NCI-H1417 (cell line): Measurements from ENCODE around the gene TFF2.
A peak's percentile ranks its signal among the peaks of the same experiment; 100 is the strongest.

Experiments used
- DNase-seq, 3 experiments: peaks; one replicate each; lab custom pipeline; 2025; lab: John Stamatoyannopoulos, UW

TFF2 gene

DNA sequence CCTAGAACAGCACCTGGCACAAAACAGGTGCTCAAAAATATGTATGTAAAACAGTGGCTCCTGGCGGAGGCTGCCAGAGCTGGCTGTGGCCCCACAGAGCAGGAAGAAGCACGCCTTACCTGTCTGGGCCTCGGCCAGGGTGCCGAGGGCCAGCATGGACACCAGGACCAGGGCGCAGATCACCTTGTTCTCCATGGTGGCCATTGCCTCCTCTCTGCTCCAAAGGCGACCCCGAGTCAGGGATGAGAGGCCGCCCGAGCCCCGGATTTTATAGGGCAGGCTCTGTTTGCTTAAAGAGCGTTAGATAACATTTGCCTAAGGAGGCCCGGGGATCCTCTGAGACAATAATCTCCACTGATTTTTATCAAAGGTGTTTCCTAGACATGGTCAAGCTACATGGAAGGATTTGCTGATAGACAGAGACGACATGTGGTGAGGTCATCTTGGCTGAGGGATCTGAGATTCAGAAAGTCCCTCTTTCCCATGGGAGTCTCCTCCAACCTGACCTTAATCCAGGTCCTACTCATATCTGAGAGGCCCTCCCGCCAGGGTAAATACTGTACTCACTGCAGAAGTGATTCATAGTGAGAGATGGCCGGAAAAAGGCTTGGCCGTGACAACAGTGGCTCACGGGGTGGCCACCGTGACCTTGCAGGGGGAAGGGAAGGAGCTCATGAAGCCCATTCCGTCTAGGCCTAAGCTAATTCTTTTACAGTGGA lies 15.7 kb upstream of the TFF2 start, which contains the start of gene TFF1:
Gene TFF1, minus strand, starts transcription at position 244 of the 719 bp plus-strand sequence. Its CDS starts 40 bp downstream, at position 204.
- DNase-seq, result no peak

DNA sequence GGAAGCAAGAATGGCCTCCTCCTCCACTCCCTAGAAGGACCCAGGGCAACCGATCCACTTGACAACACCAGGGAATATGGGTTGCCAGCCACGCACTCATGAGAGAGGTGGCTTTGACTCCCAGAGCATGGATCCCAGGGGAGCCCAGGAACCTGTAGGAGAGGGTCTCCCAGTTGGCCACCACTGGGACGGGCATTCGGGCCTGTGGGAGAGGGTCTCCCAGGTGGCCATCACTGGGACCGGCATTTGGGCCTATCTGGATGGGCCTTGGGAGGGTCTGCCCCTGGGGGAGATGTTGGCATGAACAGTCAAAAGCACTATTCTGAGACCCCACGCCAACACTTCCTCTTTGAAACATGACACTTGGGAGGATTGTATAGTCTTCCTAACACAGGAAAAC lies 15.0 kb upstream of the TFF2 start:
- no peak for DNase-seq

GRCh38 chr21:42364304-42364865 lies 13.6 kb upstream of the TFF2 start:
- no peak for DNase-seq

DNA sequence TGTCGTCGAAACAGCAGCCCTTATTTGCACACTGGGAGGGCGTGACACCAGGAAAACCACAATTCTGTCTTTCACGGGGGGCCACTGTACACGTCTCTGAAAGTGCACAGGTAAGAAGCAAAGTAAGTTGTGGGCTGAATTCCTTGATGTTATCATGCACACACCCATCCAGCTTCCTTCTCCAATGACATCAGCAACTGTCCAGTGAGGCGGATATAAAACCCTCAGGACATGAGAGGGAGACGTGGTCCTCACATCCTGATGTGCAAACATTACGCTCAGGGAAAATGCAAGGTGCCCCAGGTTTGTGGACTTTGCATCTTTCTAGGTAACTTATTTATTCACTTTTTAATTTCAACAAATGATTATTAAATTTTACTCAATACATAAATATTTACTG lies 12.5 kb upstream of the TFF2 start:
- DNase-seq, result peak in 1 of 3 experiments; percentile 11

DNA sequence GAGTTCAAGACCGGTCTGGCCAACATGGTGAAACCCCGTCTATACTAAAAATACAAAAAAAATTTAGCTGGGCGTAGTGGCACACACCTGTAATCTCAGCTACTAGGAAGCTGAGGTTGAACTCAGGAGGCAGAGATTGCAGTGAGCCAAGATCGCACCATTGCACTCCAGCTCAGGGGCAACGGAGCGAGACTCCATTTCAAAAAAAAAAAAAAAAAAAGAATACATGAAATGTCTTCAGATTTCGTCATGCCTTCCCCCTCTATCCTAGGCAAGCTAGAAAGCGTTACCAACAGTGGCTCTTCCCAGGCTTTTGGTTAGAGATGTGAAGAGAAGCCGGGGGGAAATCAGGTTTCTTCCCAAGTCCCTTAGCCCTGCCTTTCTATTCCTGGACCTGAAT lies 11.9 kb upstream of the TFF2 start:
- DNase-seq, result no peak

DNA sequence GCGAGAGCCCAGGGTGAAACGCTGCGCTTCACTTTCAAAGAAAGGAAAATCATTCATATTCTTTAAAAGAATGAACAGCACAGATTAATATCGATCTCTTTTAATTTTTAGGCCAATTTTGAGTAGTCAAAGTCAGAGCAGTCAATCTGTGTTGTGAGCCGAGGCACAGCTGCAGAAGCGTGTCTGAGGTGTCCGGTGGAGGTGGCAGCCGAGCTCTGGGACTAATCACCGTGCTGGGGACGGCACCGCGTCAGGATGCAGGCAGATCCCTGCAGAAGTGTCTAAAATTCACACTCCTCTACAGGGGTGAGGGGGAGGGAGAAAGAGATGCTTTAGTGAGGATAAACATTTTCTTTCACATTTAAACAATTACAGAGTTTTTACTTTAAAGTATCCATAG lies 11.4 kb upstream of the TFF2 start:
- DNase-seq, result no peak

GRCh38 chr21:42361286-42361685 lies 10.5 kb upstream of the TFF2 start:
- peak in 1 of 3 experiments; percentile 10 for DNase-seq

DNA sequence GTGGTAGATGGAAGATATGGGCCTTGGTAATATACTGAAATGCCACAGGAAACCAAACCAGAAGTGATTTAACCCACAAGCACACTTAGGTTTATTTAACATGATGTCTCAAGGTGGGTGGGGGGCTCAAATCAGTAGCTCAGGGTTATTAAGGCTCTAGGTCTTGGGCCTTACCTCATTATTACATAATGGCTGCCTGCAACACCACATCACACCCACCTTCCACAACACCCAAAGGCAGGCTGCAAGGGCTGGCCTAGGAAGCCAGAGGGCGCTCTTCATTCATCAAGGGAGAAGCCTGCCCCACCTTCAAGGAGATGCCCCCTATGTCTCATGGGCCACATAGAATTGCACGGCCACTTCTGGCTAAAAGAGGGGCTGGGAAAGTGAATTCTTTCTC lies 9.5 kb upstream of the TFF2 start:
- no peak for DNase-seq

DNA sequence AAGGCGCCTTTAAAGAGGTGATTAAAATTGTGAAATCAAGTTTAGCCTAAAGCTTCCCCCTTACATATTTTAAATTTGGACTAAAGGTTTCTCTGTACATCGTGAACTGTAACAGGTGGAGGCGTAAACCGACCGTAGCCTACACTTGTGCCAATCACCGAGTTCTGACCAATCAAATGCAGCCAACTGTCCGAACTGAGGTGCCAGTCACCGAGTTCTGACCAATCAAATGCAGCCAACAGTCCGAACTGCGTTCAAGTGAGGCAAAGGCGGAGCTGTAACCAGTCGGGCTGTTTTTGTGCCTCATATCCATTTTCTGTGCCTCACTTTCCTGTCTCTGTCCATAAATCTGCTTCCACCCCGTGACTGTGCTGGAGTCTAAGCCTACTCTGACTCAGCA lies 8.1 kb upstream of the TFF2 start:
- no peak for DNase-seq

DNA sequence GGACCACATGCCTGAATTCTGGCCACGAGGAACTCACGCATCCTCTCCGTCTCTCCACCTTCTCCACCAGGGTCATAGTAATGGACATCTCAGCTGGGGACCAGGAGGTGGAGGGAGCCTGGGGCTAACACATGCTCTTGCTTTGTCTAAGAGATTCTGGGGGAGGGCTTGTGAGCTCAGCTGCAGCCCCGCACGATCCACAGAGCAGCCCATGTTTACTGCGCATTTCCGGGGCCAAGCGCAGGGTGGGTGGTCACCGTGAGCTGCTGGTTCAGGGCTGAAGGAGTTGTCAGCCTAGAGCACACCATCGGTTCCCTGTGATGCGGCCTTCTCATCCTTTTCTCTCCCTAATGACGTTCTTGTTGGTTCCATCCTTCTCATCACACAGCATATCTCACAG lies 7.5 kb upstream of the TFF2 start:
- DNase-seq, result no peak

DNA sequence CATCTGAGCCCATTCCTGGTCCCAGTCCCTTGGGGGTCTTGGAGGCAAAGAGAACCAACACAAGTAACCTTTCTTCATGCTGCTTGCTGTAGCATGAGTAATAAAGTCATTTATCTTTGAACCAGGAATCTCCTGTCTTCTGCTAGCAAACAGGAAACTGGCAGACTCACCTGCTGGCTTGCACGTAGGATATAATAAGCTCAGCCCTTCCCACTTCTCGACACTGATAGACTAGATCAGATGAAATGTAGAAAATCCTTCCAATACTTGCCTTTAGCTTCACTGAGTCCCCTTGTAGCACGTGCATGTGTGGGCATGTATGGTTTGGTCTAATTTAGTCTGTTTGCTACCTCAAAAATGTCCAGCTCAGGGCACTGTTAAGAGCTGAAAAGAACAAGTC lies 6.5 kb upstream of the TFF2 start:
- DNase-seq, result no peak

DNA sequence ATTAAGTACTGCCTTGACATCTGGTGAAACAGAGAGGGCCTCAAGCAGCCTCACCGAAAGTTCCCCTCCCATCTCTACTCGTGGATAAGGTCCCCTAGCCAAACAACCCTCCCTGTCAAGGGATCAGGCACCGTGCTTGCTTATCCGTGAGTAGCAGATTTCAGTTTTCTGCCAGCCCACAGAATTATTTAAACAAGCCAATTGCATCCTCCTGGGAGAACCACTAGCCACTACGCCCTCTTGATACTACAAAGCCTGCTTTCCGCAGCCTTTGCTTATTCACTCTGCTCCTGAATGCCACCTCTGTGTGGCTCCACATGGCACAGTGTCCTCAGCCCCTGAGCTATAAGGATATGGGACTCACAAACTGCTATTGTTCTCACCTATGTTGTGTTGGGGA lies 5.9 kb upstream of the TFF2 start:
- no peak for DNase-seq

GRCh38 chr21:42356046-42356445 lies 5.3 kb upstream of the TFF2 start:
- no peak for DNase-seq

- DNase-seq, result no peak
These were observed 2.8 kb upstream of the TFF2 start for GRCh38 chr21:42353623-42354022.

DNA sequence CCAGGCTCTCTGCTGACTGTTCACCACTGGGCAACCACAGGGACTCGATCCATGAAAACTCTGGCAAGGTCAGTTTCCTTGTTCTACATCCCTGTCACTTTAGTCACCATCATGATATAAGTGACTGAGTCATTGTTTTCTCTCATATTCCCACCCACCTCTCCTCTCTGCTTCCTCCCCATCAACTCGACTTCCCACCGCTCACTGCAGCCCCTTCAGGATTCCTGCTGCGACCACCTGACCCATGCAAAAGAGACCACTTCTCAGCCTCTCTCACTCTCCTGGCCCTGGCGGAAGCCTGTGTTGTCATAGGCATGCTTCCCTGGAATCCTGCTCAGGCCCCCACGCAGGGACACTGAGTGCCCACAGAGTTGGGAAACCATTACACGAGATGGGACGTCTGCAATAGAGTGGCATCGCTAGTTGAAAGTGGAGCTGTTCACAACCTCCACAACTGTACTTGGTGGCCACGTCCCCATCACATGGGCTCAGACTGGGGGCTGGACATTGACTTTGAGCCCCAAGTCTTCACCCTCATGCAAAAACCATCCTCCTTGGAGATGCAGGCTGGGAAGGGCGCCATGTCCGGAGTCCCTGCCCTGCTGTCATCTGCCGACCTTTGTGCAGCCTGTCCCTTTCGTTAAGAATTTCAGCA lies 1.8 kb upstream of the TFF2 start:
- no peak for DNase-seq

DNA sequence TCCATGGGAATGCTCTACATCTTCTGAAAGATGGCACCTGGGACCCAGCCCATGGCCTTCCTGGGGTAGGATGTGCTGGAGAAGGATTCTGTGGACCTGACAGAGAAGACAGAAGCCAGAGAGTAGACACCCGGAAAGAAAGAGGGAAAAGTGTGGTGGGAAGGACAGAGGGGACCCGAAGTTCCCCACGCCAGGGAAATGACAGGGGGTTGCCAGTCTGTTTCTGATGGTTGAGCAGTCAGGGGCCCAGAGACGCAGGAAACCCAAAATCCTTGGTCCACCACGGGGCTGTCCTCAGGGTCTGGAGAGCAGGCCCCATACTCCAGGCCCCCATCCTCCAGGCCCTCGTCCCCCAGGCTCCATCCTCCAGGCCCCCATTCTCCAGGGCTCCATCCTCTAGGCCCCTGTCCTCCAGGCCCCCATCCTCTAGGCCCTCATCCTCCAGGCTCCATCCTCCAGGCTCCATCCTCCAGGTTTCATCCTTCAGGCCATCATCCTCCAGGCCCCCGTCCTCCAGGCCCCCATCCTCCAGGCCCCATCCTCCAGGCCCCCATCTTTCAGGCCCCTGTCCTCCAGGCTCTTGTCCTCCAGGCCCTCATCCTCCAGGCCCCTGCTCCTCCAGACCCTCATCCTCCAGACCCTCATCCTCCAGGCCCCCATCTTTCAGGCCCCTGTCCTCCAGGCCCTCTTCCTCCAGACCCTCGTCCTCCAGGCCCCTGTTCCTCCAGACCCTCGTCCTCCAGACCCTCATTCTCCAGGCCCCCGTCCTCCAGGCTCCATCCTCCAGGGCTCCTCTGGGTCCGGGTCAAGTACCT lies 1.0 kb upstream of the TFF2 start:
- no peak for DNase-seq

GRCh38 chr21:42350318-42350910 lies 380 bp downstream of the TFF2 start:
- no peak for DNase-seq

GRCh38 chr21:42349420-42350317 lies 1.1 kb downstream of the TFF2 start:
- DNase-seq, result no peak

DNA sequence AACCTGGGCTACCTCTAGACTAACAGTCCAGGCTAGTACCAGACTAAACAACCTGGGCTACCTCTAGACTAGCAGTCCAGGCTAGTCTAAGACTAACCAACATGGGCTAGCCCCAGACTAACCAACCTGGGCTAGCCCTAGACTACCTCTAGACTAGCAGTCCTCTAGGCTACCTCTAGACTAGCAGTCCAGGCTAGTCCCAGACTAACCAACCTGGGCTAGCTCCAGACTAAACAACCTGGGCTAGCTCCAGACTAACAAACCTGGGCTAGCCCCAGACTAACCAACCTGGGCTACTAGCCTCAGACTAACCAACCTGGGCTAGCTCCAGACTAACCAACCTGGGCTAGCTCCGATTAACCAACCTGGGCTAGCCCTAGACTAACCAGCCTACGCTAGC lies 2.0 kb downstream of the TFF2 start:
- DNase-seq, result no peak

DNA sequence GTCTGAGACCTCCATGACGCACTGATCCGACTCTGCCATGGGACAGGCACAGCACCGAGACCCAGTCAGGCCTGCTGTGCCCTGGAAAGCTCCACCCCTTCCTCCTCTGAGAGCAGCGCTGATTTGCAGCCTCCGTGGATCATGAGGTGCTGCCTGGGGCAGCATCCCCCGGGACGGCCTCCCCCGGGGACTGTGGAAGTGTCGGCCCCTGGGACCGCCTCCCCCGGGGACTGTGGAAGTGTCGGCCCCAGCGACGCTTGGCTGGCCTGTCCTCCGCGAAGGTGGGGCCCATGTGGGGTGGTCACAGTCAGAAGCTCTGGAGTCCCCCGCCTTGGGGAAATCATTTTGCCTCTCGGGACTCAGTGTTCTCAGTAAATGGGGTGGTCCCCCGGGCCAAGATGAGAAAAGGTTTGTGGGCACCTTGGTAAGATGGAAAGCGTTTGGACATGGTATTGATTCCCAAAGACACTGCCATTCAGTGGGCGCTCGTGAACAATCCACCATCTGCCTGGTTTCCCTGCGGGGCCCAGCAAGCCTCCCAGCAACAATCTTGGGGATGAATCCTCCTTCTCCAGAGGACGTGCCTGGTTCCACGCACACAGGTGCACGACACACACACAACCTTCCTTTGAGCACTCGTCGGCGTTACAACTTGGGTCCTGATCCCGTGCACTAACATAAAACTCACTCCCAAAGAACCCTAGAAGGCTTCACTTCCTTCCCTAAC lies 3.0 kb downstream of the TFF2 start:
- DNase-seq, result no peak
